ENCODE data around the gene ARMC10. TPM values are rescaled to one million over a fixed set of nuclear protein-coding genes. Genes with fewer than 3 reads are reported as not detected.

Gene ARMC10
- total and polyA plus RNA-seq, 9 of the 15 experiments (the other 6 are each of a cell fraction or from before 2014, with no cell fraction given): 17.0 to 113 (median 72.6) TPM

DNA sequence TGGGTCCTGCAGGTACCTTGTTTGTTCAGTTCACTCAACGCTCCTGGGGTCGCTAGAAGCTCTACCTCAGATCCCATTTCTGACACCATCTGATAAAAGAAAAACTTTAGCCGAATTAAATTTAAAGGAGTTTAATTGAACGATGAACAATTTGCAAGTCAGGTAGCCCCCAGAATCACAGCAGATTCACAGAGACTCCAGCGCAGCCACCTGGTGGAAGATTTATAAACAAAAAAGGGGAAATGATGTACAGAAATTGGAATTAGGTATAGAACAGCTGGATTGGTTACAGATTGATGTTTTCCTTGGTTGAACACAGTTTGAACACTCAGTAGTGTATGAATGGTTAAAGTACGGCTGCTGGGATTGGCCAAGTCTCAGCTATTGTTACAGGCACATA lies 23.4 kb upstream of the ARMC10 start (continued):
- TF ChIP-seq PHF8 (IDR thresholded peaks at IDR 0.05; ENCODE audit: borderline replicate concordance, low read length) (no peak), SPI1 (IDR thresholded peaks at IDR 0.05; ENCODE audit: borderline replicate concordance, low read depth, low read length) (peak; percentile 53), JUN (IDR thresholded peaks at IDR 0.05; ENCODE audit: borderline replicate concordance, low read depth, low read length) (no peak), JUN (CRISPR knock-in tag; IDR thresholded peaks at IDR 0.05; ENCODE audit: borderline replicate concordance) (no peak), ZNF224 (CRISPR knock-in tag; IDR thresholded peaks at IDR 0.05) (no peak), RAD21 (CRISPR knock-in tag; conservative IDR thresholded peaks at IDR 0.05 in 1 of 2, IDR thresholded peaks at IDR 0.05 in 1 of 2) (peak; percentile 38 to 71), HNRNPLL (IDR thresholded peaks at IDR 0.05; ENCODE audit: low read depth, low read length, poor library complexity, severe bottlenecking) (no peak), MCM2 (IDR thresholded peaks at IDR 0.05; ENCODE audit: low read depth) (no peak), GABPB2 (CRISPR knock-in tag; conservative IDR thresholded peaks at IDR 0.05) (no peak), ZNF551 (CRISPR knock-in tag; IDR thresholded peaks at IDR 0.05) (no peak), TBL1XR1 (IDR thresholded peaks at IDR 0.05; ENCODE audit: low read length in 2 of 2) (no peak), ZKSCAN3 (CRISPR knock-in tag; IDR thresholded peaks at IDR 0.05) (no peak), MEF2D (tag; conservative IDR thresholded peaks at IDR 0.05; ENCODE audit: low read depth) (no peak), NFIX (CRISPR knock-in tag; IDR thresholded peaks at IDR 0.05; ENCODE audit: low read depth) (no peak), SMAD3 (CRISPR knock-in tag; conservative IDR thresholded peaks at IDR 0.05) (no peak), RBM25 (IDR thresholded peaks at IDR 0.05; ENCODE audit: low read depth, low read length, severe bottlenecking) (no peak), NCOR1 (IDR thresholded peaks at IDR 0.05) (no peak), POLR2G (IDR thresholded peaks at IDR 0.05; ENCODE audit: low read depth, low read length) (no peak), EP400 (IDR thresholded peaks at IDR 0.05) (no peak; the same call in 1 of the 2 replicates), ZNF175 (CRISPR knock-in tag; IDR thresholded peaks at IDR 0.05; ENCODE audit: low read depth) (no peak), ZBTB1 (CRISPR knock-in tag; IDR thresholded peaks at IDR 0.05; ENCODE audit: borderline replicate concordance, low read depth) (no peak)
- TF ChIP-seq, protein P1, sequence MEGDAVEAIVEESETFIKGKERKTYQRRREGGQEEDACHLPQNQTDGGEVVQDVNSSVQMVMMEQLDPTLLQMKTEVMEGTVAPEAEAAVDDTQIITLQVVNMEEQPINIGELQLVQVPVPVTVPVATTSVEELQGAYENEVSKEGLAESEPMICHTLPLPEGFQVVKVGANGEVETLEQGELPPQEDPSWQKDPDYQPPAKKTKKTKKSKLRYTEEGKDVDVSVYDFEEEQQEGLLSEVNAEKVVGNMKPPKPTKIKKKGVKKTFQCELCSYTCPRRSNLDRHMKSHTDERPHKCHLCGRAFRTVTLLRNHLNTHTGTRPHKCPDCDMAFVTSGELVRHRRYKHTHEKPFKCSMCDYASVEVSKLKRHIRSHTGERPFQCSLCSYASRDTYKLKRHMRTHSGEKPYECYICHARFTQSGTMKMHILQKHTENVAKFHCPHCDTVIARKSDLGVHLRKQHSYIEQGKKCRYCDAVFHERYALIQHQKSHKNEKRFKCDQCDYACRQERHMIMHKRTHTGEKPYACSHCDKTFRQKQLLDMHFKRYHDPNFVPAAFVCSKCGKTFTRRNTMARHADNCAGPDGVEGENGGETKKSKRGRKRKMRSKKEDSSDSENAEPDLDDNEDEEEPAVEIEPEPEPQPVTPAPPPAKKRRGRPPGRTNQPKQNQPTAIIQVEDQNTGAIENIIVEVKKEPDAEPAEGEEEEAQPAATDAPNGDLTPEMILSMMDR (IDR thresholded peaks at IDR 0.05 in 2 of 3, conservative IDR thresholded peaks at IDR 0.05 in 1 of 3; ENCODE audit: insufficient read depth in 2 of 3, low read depth in 1 of 3, low read length in 3 of 3): peak; percentile 24 to 52 (median 32); a peak in 4 of 6 replicates
- TF ChIP-seq, protein P2, sequence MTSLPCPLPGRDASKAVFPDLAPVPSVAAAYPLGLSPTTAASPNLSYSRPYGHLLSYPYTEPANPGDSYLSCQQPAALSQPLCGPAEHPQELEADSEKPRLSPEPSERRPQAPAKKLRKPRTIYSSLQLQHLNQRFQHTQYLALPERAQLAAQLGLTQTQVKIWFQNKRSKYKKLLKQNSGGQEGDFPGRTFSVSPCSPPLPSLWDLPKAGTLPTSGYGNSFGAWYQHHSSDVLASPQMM (CRISPR knock-in tag; IDR thresholded peaks at IDR 0.05): no peak
- TF ChIP-seq, protein P3, sequence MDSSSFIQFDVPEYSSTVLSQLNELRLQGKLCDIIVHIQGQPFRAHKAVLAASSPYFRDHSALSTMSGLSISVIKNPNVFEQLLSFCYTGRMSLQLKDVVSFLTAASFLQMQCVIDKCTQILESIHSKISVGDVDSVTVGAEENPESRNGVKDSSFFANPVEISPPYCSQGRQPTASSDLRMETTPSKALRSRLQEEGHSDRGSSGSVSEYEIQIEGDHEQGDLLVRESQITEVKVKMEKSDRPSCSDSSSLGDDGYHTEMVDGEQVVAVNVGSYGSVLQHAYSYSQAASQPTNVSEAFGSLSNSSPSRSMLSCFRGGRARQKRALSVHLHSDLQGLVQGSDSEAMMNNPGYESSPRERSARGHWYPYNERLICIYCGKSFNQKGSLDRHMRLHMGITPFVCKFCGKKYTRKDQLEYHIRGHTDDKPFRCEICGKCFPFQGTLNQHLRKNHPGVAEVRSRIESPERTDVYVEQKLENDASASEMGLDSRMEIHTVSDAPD (CRISPR knock-in tag; IDR thresholded peaks at IDR 0.05): no peak
- TF ChIP-seq, protein P4, sequence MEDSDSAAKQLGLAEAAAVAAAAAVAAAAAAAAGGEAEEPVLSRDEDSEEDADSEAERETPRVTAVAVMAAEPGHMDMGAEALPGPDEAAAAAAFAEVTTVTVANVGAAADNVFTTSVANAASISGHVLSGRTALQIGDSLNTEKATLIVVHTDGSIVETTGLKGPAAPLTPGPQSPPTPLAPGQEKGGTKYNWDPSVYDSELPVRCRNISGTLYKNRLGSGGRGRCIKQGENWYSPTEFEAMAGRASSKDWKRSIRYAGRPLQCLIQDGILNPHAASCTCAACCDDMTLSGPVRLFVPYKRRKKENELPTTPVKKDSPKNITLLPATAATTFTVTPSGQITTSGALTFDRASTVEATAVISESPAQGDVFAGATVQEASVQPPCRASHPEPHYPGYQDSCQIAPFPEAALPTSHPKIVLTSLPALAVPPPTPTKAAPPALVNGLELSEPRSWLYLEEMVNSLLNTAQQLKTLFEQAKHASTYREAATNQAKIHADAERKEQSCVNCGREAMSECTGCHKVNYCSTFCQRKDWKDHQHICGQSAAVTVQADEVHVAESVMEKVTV (CRISPR knock-in tag; IDR thresholded peaks at IDR 0.05): 0 out of 2 replicates have a peak, but pooled peaks have one; percentile 16

Data from K562 (cell line).